GM19025 (cell line): ENCODE measurements around the gene PGBD4.
"Not testable (repeated sequence)": the region's sequence is repeated elsewhere in the genome, so short reads cannot be mapped to it uniquely, and the experiment has no call there.

Source experiments
- ATAC-seq: cut with Tn5 transposase; IDR thresholded peaks from one replicate; pipeline ENCODE4 v1.9.1; 2021; ENCODE audit warnings: mild to moderate bottlenecking, low read depth, moderate library complexity; ENCODE audit not compliant: unreplicated experiment

PGBD4 gene

GRCh38 chr15:34111488-34111887 is 9.6 kb downstream of the PGBD4 start:
- ATAC-seq = no peak

DNA sequence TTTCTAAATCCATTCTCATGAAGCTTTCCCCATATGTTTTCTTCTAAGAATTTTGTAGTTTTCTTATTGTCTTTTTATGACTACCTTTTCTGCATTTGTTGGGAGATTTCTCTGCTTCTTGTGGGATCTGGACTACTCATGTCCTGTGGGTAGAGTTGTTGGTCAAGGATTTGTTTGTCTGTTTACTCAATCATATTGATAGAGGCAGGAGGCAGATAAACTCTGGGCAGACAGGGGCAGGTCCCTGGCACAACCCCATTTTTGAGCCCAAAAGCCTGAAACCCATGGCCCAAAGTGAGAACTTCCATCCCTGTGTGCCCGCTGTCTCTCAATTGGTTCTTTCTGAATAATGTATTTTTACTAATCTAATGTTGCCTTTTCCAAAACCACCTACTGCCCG is 12.3 kb downstream of the PGBD4 start:
- no peak for ATAC-seq

GRCh38 chr15:34114739-34115138 is 12.9 kb downstream of the PGBD4 start:
- no peak for ATAC-seq

- no peak for ATAC-seq
These were observed 14.7 kb downstream of the PGBD4 start for GRCh38 chr15:34116620-34117019.

DNA sequence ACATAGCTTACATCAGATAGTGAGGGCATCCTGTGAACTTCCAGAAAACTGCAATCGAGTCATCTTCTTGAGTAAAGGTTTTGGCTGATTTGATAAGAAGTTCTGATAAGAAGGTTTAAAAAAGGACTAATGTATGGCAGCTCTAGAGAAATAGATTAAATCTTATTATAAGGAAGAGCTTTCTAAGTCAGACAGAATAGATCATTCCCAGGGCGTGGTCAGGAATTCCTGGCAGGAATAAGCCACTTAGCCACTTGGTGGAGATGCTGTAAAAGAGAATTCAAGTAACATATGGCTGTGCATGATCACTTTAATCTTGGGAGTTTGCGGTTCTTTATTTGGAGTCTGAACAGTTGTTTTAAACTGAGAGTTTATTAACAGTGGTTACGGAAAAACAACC is 17.4 kb downstream of the PGBD4 start:
- ATAC-seq = no peak

GRCh38 chr15:34120420-34120819 is 18.5 kb downstream of the PGBD4 start:
- not testable (repeated sequence) for ATAC-seq

DNA sequence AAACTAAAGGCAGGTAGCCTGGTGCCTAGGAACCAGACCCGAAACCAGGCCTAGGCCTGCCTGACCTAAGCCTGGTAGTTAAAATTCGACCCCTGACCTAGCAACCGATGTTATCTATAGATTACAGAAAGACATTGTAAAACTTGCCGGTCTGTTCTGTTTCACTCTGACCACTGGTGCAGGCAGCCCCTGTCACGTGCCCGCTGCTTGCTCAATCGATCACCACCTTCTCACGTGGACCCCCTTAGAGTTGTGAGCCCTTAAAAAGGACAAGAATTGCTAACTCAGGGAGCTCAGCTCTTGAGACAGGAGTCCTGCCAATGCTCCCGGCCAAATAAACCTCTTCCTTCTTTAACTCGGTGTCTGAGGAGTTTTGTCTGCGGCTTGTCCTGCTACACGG is 19.9 kb downstream of the PGBD4 start:
- not testable (repeated sequence) for ATAC-seq

DNA sequence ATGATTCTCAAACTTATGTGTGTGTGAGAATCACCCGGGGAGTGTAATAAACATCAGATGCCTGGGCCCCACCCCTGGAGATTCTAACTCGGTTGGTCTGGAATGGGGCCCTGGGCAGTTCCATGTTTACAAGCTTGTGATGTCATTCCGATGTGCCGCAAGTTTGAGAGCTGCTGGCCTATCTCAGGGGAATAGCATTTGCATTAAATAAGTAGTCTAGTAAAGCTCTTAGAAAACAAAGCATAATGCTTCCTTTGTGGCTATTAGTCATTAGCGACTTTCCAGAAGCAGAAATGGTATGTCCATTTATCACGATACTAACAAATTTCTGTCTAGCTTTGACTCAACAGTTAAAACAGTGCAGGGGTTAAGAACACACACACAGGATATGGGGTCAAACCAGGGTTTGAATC is 20.9 kb downstream of the PGBD4 start:
- peak; percentile 79 for ATAC-seq

- no peak for ATAC-seq
These were observed 22.8 kb downstream of the PGBD4 start for GRCh38 chr15:34124651-34125050.

- ATAC-seq = no peak
These were observed 24.1 kb downstream of the PGBD4 start for GRCh38 chr15:34125945-34126344.

DNA sequence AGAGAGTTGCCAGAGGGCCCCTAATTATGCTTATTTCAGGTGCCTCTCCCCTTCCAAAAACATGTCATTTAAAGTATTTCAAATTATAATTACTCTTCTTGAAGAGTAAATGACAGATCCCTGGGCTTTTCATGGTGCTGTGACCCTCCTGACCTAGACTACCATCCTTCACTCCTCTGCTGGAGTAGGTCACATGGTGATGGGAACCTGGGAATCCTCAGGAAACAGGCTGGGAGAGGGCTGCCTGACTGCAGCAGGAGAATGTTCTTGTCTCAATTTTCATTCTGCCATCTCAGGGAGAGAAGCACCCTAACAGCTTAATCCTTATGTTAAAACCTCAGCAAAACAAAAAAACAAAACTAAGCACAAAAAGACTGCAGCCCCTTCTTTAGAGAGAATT is 24.6 kb downstream of the PGBD4 start:
- no peak for ATAC-seq

DNA sequence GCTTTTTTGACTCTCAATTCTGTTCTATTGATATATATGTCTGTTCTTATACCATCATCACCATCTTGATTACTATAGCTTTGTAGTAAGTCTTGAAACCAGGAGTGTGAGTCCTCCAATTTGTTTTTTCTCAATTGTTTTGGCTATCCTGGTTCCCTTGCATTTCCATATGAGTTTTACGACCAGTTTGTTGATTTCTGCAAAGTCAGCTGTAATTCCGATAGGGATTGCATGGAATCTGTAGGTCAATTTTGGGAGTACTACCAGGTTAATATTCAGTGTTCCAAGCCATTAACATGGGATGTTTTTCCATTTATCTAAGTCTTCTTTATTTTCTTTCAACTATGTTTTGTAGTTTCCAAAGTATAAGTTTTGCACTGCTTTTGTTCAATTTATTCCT is 27.0 kb downstream of the PGBD4 start:
- ATAC-seq = no peak

- no peak for ATAC-seq
These were observed 31.0 kb downstream of the PGBD4 start for GRCh38 chr15:34132881-34133280.

DNA sequence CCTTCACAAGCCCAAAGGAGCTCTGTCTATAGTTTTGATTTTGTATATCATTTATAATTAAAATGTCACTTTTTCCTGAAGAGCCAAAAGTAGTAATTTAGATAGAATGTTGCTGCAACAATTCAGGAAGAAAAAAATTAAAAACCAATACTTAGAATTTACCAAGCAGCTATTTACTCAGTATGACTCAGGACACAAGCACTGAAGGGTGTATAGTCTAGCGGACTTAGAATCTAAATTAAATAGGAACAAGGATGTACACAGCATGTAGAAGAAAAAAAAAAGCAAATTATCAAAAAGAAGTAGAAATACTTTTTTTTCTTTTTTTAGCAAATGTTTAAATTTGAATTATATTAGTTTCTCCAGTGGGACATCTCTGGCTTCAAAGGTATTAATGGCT is 31.6 kb downstream of the PGBD4 start:
- ATAC-seq = no peak

GRCh38 chr15:34147371-34148140 is 45.7 kb downstream of the PGBD4 start:
- ATAC-seq = no peak

GRCh38 chr15:34154725-34155204 is 52.9 kb downstream of the PGBD4 start:
- no peak for ATAC-seq

DNA sequence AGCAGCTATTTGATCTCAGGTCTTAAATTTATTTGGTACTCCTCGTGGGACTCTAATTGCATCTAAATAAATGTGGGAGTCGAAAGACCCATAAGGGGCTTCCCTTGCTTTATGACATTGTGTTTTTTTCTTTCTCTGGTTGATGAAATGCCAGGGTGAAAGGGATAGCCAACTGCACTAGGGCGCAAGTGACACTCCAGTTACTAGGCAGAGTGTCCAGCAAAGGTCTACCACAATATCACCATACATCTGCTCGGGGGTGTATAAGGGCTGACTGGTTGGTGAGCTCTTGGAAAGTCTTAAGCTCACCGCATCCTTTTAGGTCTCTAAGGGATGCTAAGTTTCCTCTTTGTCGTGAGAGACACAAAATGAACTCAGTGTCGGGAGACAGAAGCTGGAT is 54.0 kb downstream of the PGBD4 start:
- no peak for ATAC-seq
